Uterus (tissue), 4 donors: ENCODE data around the gene OR4K15. TPM values are rescaled to one million over a fixed set of nuclear protein-coding genes. Genes with fewer than 3 reads are reported as not detected.

Source experiments
- DNase-seq, 2 donors: peaks; one replicate each; pipeline ENCODE4 v3.0.0-alpha.2; 2019 to 2020
- H3K27ac ChIP-seq, 2 donors: fragments of 200-600 bp; sonication (generic); 1 replicate in 1 of 2; 2 replicates in 1 of 2; pipeline ENCODE4 v1.5.1; 2016 to 2018
- H3K27me3 ChIP-seq, 2 donors: fragments of 200-600 bp; sonication (generic); one replicate each; pipeline ENCODE4 v1.5.1; 2018 to 2019; ENCODE audit warnings: control low read depth in 1 of 2
- H3K36me3 ChIP-seq, 2 donors: fragments of 200-600 bp; sonication (generic); one replicate each; pipeline ENCODE4 v1.5.1; 2019; ENCODE audit warnings: control low read depth in 1 of 2
- H3K4me1 ChIP-seq, 2 donors: fragments of 200-600 bp; sonication (generic); one replicate each; pipeline ENCODE4 v1.5.1; 2018 to 2019; ENCODE audit warnings: control low read depth in 1 of 2
- H3K4me3 ChIP-seq, 2 donors: fragments of 200-600 bp; sonication (generic); 1 replicate in 1 of 2; 2 replicates in 1 of 2; pipeline ENCODE4 v1.5.1; 2018 to 2019; ENCODE audit warnings: mild to moderate bottlenecking in 1 of 2
- H3K9me3 ChIP-seq, 2 donors: fragments of 200-600 bp; sonication (generic); one replicate each; pipeline ENCODE4 v1.5.1; 2019; ENCODE audit warnings: control low read depth in 1 of 2
- CTCF ChIP-seq, 4 experiments: fragments of 200-600 bp in 2 of 4; fragments of 450-650 bp in 2 of 4; sonication (generic) in 2 of 4; IDR thresholded peaks; one replicate each; pipeline ENCODE4 v1.5.1; 2016 to 2019; ENCODE audit warnings: antibody characterized with exemption in 4 of 4, mild to moderate bottlenecking in 2 of 4, moderate library complexity in 1 of 4
- POLR2A ChIP-seq, 2 donors: fragments of 450-650 bp; IDR thresholded peaks; one replicate each; pipeline ENCODE4 v1.6.1; 2016; ENCODE audit warnings: antibody characterized with exemption in 2 of 2, mild to moderate bottlenecking in 1 of 2, moderate library complexity in 1 of 2
- intact Hi-C: fragments of 100-400 bp; cut with DNase I; formaldehyde crosslinking; loops from one replicate; pipeline ENCODE4 v1.15.1; 2023; ENCODE audit warnings: low total_unique reads
- total RNA-seq, 4 donors: library from RNA; depleted of rRNA in 3 of 4; stranded (reverse); fragments of >200 nt in 3 of 4; gene quantifications; one replicate each; pipeline versions ENCODE4 v1.1.0 to v1.2.4, GENCODE V29; 2014 to 2023
- donor health status: DM: yes; HTN: yes; CAD: no.

OR4K15 gene
- total RNA-seq, 4 donors from 2014 or later, result not detected

- Histone ChIP-seq H3K9me3 (no peaks in the 10 kb centered on the region), H3K4me1 (no peaks in the 10 kb centered on the region), H3K4me3 (no peak overlapping the region), H3K27me3 (no peaks in the 10 kb centered on the region), H3K36me3 (no peaks in the 10 kb centered on the region), H3K27ac (no peak overlapping the region)
- no peak for DNase-seq
- intact Hi-C loops, result no loop called here
- TF ChIP-seq CTCF (IDR thresholded peaks at IDR 0.05) (no peak), POLR2A (IDR thresholded peaks at IDR 0.05) (no peak)
Observed at GRCh38 chr14:19974844-19975243, 547 bp upstream of the OR4K15 start.

- Histone ChIP-seq H3K36me3 (no peaks in the 10 kb centered on the region), H3K27ac (no peak overlapping the region), H3K4me3 (no peak overlapping the region), H3K9me3 (no peaks in the 10 kb centered on the region), H3K4me1 (no peaks in the 10 kb centered on the region), H3K27me3 (no peaks in the 10 kb centered on the region)
- intact Hi-C loops, result no loop called here
- TF ChIP-seq POLR2A (IDR thresholded peaks at IDR 0.05) (no peak), CTCF (IDR thresholded peaks at IDR 0.05) (no peak)
- no peak for DNase-seq
Observed at GRCh38 chr14:19993438-19993837, 18.0 kb downstream of the OR4K15 start.

- Histone ChIP-seq H3K27me3 (no peaks in the 10 kb centered on the region), H3K36me3 (no peaks in the 10 kb centered on the region), H3K27ac (no peak within 1 kb of the TSS), H3K4me1 (no peaks in the 10 kb centered on the region), H3K9me3 (no peaks in the 10 kb centered on the region), H3K4me3 (no peak within 1 kb of the TSS)
- TF ChIP-seq CTCF (IDR thresholded peaks at IDR 0.05), result no peak
- TF ChIP-seq POLR2A (IDR thresholded peaks at IDR 0.05), result no peak
- DNase-seq, result no peak
- intact Hi-C loops, result no loop called here
Observed at GRCh38 chr14:20001863-20002262, 26.5 kb downstream of the OR4K15 start, which contains the start of gene OR4Q2. Gene OR4Q2, plus strand, starts transcription at chr14:20002163.

GRCh38 chr14:20002319-20002718 is 26.9 kb downstream of the OR4K15 start:
- Histone ChIP-seq H3K4me1 (no peaks in the 10 kb centered on the region), H3K27ac (no peak overlapping the region), H3K27me3 (no peaks in the 10 kb centered on the region), H3K36me3 (no peaks in the 10 kb centered on the region), H3K4me3 (no peak overlapping the region), H3K9me3 (no peaks in the 10 kb centered on the region)
- intact Hi-C loops, result no loop called here
- TF ChIP-seq CTCF (IDR thresholded peaks at IDR 0.05) (no peak), POLR2A (IDR thresholded peaks at IDR 0.05) (no peak)
- no peak for DNase-seq

GRCh38 chr14:20008156-20008555 is 32.8 kb downstream of the OR4K15 start:
- no peaks in the 10 kb centered on the region for H3K36me3 ChIP-seq
- no peaks in the 10 kb centered on the region for H3K4me1 ChIP-seq
- no peak overlapping the region for H3K4me3 ChIP-seq
- no peak for DNase-seq
- intact Hi-C loops, result no loop called here
- TF ChIP-seq CTCF (IDR thresholded peaks at IDR 0.05) (no peak), POLR2A (IDR thresholded peaks at IDR 0.05) (no peak)
- no peaks in the 10 kb centered on the region for H3K9me3 ChIP-seq
- no peak overlapping the region for H3K27ac ChIP-seq
- no peaks in the 10 kb centered on the region for H3K27me3 ChIP-seq
